IPS-20b (cell line): ENCODE data around the gene FBXO30.

Source experiments
- H3K27ac ChIP-seq: one replicate; pipeline ENCODE4 v1.5.1; 2013; ENCODE audit warnings: low read length
- H3K27me3 ChIP-seq: 2 replicates; pipeline ENCODE4 v1.6.1; 2013; ENCODE audit warnings: mild to moderate bottlenecking, low read length, inconsistent platforms; ENCODE audit not compliant: insufficient read depth
- H3K36me3 ChIP-seq: 2 replicates; pipeline ENCODE4 v1.6.1; 2013; ENCODE audit warnings: low read depth, mild to moderate bottlenecking, inconsistent platforms, low read length, moderate library complexity; ENCODE audit not compliant: insufficient read depth
- H3K4me1 ChIP-seq: 2 replicates; pipeline ENCODE4 v1.6.1; 2013; ENCODE audit warnings: mild to moderate bottlenecking, control low read depth, inconsistent platforms, low read length, moderate library complexity; ENCODE audit not compliant: insufficient read depth
- H3K4me3 ChIP-seq: 2 replicates; pipeline ENCODE4 v1.5.1; 2013; ENCODE audit warnings: mild to moderate bottlenecking, low read length, inconsistent platforms
- H3K9ac ChIP-seq: 2 replicates; pipeline ENCODE4 v1.6.1; 2013; ENCODE audit warnings: low read depth, mild to moderate bottlenecking, inconsistent platforms, low read length, moderate library complexity
- H3K9me3 ChIP-seq: 2 replicates; pipeline ENCODE4 v1.6.1; 2013; ENCODE audit warnings: mild to moderate bottlenecking, low read depth, low read length, inconsistent platforms; ENCODE audit not compliant: insufficient read depth

Gene FBXO30

DNA sequence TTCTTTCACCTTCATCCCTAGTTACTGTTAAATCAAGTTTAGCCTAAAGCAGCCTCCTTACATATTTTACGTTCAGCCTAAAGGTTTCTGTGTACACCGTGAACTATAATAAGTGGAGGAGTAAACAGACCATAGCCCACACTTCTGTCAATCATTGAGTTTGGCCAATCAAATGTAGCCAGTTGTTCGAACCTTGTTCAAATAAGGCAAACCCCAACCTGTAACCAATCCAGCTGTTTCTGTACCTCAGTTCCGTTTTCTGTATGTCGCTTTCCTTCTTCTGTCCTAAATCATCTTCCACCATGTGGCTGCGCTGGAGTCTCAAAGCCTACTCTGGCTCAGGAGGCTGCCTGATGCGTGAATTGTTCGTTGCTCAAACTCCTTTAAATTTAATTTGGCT lies 1.8 kb upstream of the FBXO30 start:
- peak overlapping the region; percentile 95; the same call in 1 of the 2 replicates for H3K4me3 ChIP-seq
- H3K9ac ChIP-seq, result peak overlapping the region; percentile 93; the same call in 1 of the 2 replicates
- peaks cover 13% of the 10 kb centered on the region; the same call in 1 of the 2 replicates for H3K4me1 ChIP-seq
- H3K27me3 ChIP-seq, result no peaks in the 10 kb centered on the region
- H3K9me3 ChIP-seq, result no peaks in the 10 kb centered on the region
- no peaks in the 10 kb centered on the region for H3K36me3 ChIP-seq
- no peak overlapping the region for H3K27ac ChIP-seq

DNA sequence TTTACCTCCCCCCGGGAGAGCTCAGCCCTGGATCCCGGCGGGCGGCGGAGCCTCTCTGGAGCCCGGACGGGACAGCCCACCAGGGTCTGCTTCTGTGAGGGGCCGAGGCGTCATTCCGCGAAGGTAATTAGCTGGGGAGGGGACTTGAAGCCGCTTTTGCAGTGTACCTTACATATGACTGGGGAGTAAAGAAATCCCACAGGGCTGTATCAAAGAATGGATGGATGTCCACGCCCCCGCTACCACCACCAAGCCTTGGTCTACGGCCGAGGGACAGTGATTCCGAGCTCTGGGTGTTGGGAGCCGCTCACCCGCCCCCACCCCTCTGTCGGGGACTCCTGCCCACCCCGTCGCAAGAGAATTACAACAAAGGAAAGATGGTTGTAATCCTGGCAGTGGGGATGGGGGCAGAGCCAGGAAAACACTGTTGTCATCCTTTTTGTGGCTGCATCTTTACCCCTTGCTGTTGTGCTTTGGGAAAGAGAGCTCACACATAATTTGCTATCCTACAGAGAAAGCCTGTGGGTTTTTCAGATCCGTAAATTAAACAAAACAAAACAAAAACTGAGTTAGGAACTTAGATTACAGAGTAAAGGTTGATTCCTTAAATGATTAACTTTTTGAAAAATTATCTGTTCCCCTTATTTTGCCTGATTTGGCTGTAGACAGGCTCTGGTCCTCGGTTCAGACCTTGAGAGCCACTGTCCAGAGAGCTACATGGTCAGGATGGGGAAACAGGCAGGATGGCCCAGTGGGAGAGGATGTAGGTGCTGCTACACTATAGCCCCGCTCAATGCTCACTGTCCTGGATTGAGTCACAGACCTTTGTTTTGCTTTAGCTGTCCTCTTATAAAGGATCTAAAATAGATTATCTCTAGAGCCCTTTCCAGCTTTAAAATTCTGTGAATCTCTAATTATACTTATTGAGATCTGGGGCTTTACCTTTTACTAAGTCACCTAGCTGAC lies 997 bp upstream of the FBXO30 start:
- Histone ChIP-seq H3K36me3 (no peaks in the 10 kb centered on the region), H3K27me3 (no peaks in the 10 kb centered on the region), H3K27ac (peak overlapping the region; percentile 92), H3K9ac (peak overlapping the region; percentile 93), H3K9me3 (no peaks in the 10 kb centered on the region), H3K4me3 (peak overlapping the region; percentile 95), H3K4me1 (peaks cover 17% of the 10 kb centered on the region; the same call in 1 of the 2 replicates)

DNA sequence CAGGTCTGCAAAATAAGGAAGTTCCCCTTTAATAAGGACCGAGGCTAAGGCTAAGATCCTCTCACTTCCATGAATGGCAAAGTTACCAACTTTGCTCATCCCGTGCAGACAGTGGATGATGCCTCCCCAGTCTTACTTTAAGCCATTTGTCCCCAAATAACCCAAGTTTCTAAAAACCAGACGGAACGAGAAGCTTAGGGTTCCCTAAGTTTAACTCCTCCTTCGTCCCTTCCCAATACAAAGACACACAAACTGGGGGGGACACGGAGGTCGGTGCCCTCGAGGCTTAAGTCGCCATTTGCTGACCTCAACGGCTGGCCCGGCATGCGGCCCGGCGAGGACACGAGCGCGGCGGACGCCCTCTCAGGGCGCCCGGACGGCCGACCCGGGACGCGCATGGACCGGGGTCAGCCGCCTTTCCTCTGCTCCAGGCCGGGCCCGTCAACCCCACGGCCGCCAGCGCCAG lies 527 bp downstream of the FBXO30 start:
- Histone ChIP-seq H3K9ac (peak overlapping the region; percentile 90), H3K4me1 (peaks cover 17% of the 10 kb centered on the region; the same call in 1 of the 2 replicates), H3K36me3 (no peaks in the 10 kb centered on the region), H3K27ac (peak overlapping the region; percentile 35), H3K4me3 (peak overlapping the region; percentile 95), H3K9me3 (no peaks in the 10 kb centered on the region), H3K27me3 (no peaks in the 10 kb centered on the region)

DNA sequence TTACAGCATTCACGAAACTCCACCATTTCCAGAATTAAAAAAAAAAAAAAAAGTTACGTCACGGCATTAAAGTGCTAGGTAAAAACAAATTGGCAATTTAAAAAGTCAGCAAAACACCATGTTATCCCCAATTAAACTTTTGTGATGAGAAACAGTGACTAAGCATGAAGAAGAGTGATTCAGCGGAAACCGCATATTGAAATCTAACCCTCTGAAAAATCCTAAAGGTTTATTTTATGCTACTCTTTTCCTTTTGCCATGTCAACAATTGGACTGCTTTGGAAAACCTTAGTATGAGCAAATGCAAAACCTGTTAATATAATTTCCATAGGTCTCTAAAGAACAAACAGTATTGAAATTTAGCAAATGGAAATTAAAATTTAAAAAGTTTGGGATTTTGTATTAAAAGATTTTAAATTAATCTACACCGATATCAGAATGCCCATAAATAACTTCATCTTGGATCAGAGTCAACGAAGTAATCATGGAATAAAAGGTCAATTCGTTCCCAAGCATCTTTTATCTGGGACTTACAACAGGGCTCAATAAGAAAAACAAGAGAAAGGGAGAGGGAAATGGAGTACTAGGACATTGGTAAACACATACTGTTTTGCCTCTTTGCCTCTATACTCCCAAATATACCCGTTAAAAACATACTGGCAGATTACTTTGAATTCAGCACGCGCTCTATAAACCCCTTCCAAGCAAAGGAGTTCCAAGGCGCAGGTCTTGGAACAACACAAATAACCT lies 1.1 kb downstream of the FBXO30 start:
- Histone ChIP-seq H3K27me3 (no peaks in the 10 kb centered on the region), H3K4me1 (peaks cover 17% of the 10 kb centered on the region; the same call in 1 of the 2 replicates), H3K9me3 (no peaks in the 10 kb centered on the region), H3K4me3 (peak overlapping the region; percentile 95), H3K27ac (peak overlapping the region; percentile 35), H3K9ac (peak overlapping the region; percentile 90), H3K36me3 (no peaks in the 10 kb centered on the region)

DNA sequence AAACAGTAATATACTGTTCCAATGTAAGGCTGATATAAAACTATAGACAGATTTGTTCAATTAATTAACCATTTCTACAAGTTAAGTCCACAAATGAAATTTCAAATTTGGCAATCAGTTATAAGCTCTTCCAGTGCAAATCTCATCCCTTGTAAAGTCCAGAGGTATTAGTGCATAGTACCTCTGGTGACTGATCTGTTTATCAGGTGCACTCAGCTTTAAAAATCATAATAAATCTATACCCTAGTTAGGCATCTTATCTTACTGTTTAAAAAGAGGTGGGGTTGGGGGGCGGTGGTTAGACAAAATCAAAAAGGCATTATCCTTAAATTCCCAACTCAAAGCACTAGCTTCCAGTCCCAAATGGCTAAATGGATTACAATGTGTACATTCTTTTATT lies 2.9 kb downstream of the FBXO30 start:
- no peaks in the 10 kb centered on the region for H3K27me3 ChIP-seq
- H3K36me3 ChIP-seq, result no peaks in the 10 kb centered on the region
- H3K4me3 ChIP-seq, result peak overlapping the region; percentile 95; the same call in 1 of the 2 replicates
- H3K27ac ChIP-seq, result no peak overlapping the region
- peaks cover 19% of the 10 kb centered on the region; the same call in 1 of the 2 replicates for H3K4me1 ChIP-seq
- no peak overlapping the region; the same call in 1 of the 2 replicates for H3K9ac ChIP-seq
- H3K9me3 ChIP-seq, result no peaks in the 10 kb centered on the region

DNA sequence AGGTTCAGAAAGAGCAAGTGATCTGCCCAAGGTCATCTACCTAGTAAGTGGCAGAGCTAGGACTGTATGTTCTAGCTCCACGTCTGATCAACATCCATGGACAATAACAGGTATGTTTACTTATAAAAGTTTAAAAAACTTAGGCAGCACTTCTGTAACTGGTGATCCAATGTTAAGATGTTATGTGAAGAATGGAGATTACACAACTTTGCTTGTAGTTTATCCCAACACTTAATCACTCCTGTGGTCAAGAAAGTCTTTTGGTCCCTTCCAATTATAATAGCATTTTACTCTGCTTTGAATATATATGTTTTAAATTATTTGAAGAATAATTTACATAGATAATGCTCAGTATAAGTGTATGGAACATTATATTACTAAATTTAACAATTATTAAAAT lies 4.8 kb downstream of the FBXO30 start:
- Histone ChIP-seq H3K36me3 (peaks cover 15% of the 10 kb centered on the region), H3K27ac (no peak overlapping the region)

DNA sequence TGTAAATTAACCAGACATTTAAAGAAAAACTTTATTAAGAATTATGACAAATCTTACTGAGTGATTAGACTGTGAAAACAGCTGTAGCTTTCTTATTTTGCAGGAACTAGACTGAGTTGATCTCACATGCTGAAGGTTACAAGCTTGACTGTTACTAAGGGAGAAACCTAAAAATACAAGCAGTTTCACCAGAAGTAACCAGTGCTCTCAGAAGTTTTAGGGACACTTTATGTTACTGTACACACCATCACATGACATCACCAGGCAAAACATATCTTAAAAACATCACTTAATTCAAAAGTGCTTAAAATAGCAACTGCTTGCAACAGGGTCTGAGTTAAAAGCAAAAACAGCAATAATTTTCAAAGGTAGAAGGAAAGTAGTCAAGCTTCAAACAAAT lies 5.4 kb downstream of the FBXO30 start:
- Histone ChIP-seq H3K27ac (no peak overlapping the region), H3K4me3 (no peak overlapping the region), H3K27me3 (no peaks in the 10 kb centered on the region), H3K36me3 (peaks cover 21% of the 10 kb centered on the region), H3K9ac (no peak overlapping the region), H3K9me3 (no peaks in the 10 kb centered on the region), H3K4me1 (peaks cover 11% of the 10 kb centered on the region; the same call in 1 of the 2 replicates)

More for the DNA sequence above, 4.8 kb downstream of the FBXO30 start:
- no peak overlapping the region for H3K4me3 ChIP-seq
- H3K27me3 ChIP-seq, result no peaks in the 10 kb centered on the region
- no peaks in the 10 kb centered on the region for H3K9me3 ChIP-seq
- H3K4me1 ChIP-seq, result peaks cover 11% of the 10 kb centered on the region; the same call in 1 of the 2 replicates
- no peak overlapping the region for H3K9ac ChIP-seq

DNA sequence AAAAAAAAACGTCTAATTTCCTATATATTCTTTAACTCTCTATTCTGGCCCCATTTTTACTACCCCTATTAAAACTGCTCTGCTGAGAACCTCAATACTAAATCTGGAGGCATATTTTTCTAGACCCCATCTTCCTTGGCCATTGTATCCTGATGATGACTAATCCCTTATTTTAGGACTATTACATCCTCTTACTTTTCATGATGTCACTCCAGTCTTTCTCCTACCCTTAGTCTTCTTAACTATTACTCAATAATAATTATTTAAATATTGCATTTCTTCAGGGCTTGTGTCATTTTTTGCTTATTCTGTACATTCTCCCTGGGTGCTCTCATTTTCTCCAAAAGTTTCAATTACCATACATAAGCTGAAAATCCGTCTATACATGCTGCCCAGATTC lies 6.4 kb downstream of the FBXO30 start:
- no peaks in the 10 kb centered on the region for H3K27me3 ChIP-seq
- no peak overlapping the region for H3K27ac ChIP-seq
- H3K9ac ChIP-seq, result no peak overlapping the region
- no peak overlapping the region for H3K4me3 ChIP-seq
- H3K9me3 ChIP-seq, result no peaks in the 10 kb centered on the region
- peaks cover 11% of the 10 kb centered on the region; the same call in 1 of the 2 replicates for H3K4me1 ChIP-seq
- peaks cover 31% of the 10 kb centered on the region for H3K36me3 ChIP-seq

DNA sequence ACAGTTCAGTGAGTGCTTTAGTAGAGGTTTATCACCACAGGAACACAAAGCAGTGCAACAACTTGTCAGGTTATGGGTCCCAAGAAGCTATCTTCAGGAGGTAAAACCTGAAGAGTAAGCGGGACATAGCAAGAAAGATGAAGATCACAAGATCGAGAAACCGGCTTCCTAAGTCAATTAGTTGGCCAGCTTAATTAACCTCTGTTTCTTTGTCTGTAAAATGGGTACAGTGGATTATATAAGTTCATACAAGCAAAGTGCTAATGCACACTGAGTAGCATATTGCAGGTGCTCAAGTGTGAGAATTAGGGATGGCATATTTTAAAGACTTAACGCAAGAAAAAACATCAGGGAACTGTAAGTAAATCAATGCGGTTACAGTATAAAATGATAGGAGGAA lies 12.5 kb downstream of the FBXO30 start:
- no peaks in the 10 kb centered on the region for H3K27me3 ChIP-seq
- H3K9me3 ChIP-seq, result no peaks in the 10 kb centered on the region
- H3K36me3 ChIP-seq, result peaks cover 72% of the 10 kb centered on the region
- H3K27ac ChIP-seq, result no peak overlapping the region
- no peak overlapping the region for H3K9ac ChIP-seq
- no peak overlapping the region for H3K4me3 ChIP-seq
- peaks cover 11% of the 10 kb centered on the region; the same call in 1 of the 2 replicates for H3K4me1 ChIP-seq

DNA sequence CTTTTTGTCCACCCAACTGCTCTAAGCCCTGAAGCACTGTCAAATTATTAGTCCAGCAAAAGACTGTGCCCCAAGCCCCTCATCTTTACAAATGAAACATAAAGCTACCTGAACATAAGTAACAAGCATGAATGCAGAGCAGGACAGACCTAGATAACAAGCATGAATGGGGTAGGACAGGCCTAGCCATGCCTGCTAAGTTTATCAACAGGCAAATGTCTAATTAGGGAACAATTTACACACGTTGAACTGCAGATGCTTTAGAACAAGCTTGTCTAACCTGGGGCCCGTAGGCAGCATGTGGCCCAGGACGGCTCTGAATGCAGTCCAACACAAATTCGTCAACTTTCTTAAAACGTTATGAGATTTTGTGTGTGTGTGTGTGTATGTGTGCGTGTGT lies 13.6 kb downstream of the FBXO30 start:
- Histone ChIP-seq H3K4me3 (no peak overlapping the region), H3K27me3 (no peaks in the 10 kb centered on the region), H3K36me3 (peaks cover 69% of the 10 kb centered on the region), H3K9me3 (no peaks in the 10 kb centered on the region), H3K4me1 (peaks cover 11% of the 10 kb centered on the region; the same call in 1 of the 2 replicates), H3K27ac (no peak overlapping the region), H3K9ac (no peak overlapping the region)

DNA sequence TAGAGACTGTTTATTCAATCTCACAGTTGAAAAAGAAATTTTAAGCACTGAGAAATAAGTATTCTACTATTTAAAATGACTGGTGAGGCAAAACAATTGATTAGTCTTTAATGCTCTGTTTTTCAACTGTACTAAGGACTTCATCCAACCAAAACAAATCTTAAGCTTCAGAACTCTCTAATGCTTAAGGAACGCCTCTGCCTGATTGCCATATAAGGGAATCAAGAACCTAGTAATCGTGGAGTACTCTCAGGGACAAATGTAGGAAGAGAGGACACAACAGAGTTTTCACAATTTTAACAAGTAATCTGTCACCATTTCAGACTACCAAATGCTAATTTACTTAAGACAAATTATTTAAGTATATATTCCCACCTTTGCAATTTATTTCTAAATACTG lies 16.1 kb downstream of the FBXO30 start:
- H3K36me3 ChIP-seq, result peaks cover 44% of the 10 kb centered on the region
- H3K9ac ChIP-seq, result no peak overlapping the region
- H3K27ac ChIP-seq, result no peak overlapping the region
- H3K9me3 ChIP-seq, result no peaks in the 10 kb centered on the region
- H3K4me3 ChIP-seq, result no peak overlapping the region
- peaks cover 11% of the 10 kb centered on the region; the same call in 1 of the 2 replicates for H3K4me1 ChIP-seq
- H3K27me3 ChIP-seq, result no peaks in the 10 kb centered on the region
